RWPE1 (cell line): ENCODE data around the gene TEX22.

Experiments used
- CTCF ChIA-PET: fragments of 350-600 bp; sonication (Branson Sonifier 250); formaldehyde crosslinking; extraction: SDS; loops from one replicate; lab custom pipeline; 2021; lab: Yijun Ruan, JAX
- POLR2A ChIA-PET: fragments of 400-600 bp; formaldehyde crosslinking; extraction: SDS; loops from one replicate; lab custom pipeline; 2020; ENCODE audit warnings: antibody characterized with exemption; ENCODE audit not compliant: low non-redundant PET; lab: Yijun Ruan, JAX
- DNase-seq: peaks from one replicate; pipeline ENCODE4 v3.0.0; 2012; ENCODE audit warnings: low spot score
- H3K27ac ChIP-seq: fragments of 450-650 bp; 2 replicates; pipeline ENCODE4 v1.5.1; 2017
- CTCF ChIP-seq: fragments of 450-650 bp; conservative IDR thresholded peaks from 2 replicates; pipeline ENCODE4 v1.5.1; 2017; ENCODE audit warnings: low read depth, mild to moderate bottlenecking

Gene TEX22

DNA sequence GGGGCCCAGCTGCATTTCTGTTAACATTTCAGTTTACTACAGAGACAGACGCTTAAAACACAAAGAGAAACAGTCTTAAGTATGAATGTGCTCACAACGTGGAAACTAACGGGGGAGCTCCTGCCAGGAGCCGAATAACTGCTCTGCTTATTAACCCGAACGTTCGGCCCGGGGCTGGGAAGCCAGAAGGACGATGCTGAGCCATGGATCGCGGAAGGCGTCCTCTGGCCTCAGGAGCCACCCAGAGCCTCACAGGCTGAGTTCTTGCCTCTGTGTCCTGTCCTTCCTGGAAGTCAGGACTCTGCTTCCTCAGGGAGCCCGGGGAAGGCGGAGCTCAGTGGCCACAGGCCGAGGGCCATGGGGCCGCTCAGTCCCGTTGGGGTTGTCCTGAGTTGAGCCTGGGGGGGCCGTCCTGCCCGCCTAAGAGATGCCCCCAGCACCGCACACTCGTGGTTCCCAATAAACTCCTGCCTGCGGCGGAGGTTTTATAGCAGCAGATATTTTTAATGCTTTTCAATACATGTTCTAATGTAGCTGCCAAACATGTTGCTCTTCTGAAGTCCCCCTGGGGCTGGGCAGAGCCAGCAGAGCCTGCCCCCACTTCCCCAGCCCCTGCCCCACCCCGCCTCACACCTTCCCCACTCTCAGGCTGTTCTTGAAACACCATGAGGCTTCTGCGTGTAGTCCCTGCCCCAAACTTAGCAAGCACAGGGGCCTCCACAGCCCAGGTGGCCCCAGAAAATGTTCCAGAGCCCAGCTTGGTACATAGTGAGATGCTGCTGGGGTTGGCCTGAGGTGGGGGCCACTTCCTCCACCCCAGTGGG is 3.4 kb upstream of the TEX22 start:
- H3K27ac ChIP-seq: peak overlapping the region; percentile 28
- TF ChIP-seq CTCF: no peak
- POLR2A ChIA-PET: interaction anchor here (0.5 kb wide), 1 partner anchor 16 kb away, joined by 3 read pairs; no protein-coding TSS in a partner anchor
- CTCF ChIA-PET: no interaction called here
- DNase-seq: no peak

GRCh38 chr14:105395538-105395854 is 2.8 kb upstream of the TEX22 start:
- ChIA-PET CTCF (no interaction called here), POLR2A (interaction anchor here (0.5 kb wide), 1 partner anchor 16 kb away, joined by 3 read pairs; no protein-coding TSS in a partner anchor)
- peak overlapping the region; percentile 28 for H3K27ac ChIP-seq
- no peak for TF ChIP-seq CTCF
- no peak for DNase-seq

DNA sequence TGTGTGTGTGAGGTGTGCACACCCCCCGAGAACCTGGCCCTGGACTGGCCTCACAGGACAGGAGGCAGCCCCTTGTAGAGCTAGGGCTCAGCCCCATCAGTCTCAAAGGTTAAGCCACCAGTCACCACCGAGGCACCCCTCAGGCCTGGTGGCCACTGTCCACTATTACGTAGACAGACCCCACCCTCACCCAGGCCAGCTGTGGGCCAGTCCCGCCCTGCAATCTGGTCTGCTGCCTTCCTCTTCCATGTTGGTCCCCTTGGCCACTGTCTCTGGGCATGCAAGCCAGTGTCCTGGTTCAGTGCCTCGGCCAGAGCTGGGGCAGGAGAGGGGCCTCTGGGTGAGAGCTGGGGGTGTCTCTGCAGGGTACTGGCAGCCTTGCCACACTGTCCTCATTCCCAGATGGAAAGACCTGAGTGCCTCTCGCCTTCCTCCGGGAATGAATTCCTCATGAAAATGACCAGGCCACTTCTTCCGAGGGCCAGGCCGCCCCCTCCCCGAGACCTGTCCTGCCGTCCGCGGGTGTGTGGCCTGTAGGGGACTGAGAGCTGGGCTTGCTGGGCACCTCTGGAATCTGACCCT is 897 bp upstream of the TEX22 start:
- ChIA-PET CTCF (no interaction called here), POLR2A (no interaction called here)
- H3K27ac ChIP-seq: peak overlapping the region; percentile 85
- DNase-seq: no peak
- TF ChIP-seq CTCF: no peak

- DNase-seq: no peak
- TF ChIP-seq CTCF: no peak
- CTCF ChIA-PET: no interaction called here
Measured at GRCh38 chr14:105398726-105399465, 558 bp downstream of the TEX22 start.

GRCh38 chr14:105399466-105399775 is 1.1 kb downstream of the TEX22 start:
- no peak for TF ChIP-seq CTCF
- CTCF ChIA-PET: no interaction called here
- peak overlapping the region; percentile 85 for H3K27ac ChIP-seq
- DNase-seq: no peak
- POLR2A ChIA-PET: no interaction called here

More at GRCh38 chr14:105398726-105399465, 558 bp downstream of the TEX22 start:
- POLR2A ChIA-PET: no interaction called here
- peak overlapping the region; percentile 85 for H3K27ac ChIP-seq

DNA sequence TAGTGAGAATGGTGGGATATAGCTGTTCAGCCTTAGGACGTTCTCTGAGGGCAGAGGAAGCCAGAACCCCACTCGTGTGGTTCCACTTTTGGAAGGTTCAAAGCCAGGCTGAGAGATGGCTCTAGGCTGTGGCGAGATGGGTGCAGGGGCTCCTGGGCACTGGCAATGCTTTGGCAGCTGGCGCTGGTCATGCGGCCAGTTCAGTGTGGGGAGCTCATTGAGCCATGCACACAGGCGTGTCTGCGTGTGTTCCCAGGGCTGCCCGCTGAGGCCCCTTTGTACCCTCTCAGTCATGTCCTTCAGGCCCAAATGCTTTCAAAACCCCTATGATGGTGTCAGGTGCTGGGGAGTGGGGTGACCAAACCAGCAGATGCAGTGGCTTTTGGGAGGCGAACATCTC is 1.7 kb downstream of the TEX22 start:
- no peak overlapping the region for H3K27ac ChIP-seq
- POLR2A ChIA-PET: no interaction called here
- no peak for TF ChIP-seq CTCF
- CTCF ChIA-PET: no interaction called here
- no peak for DNase-seq
